NCI-H1436 treated with DMSO at 0.1 percent for 48 hours (cell line): ENCODE measurements around the gene TNNI3.

ENCODE experiments used
- DNase-seq: peaks from one replicate; lab custom pipeline; 2025; lab: John Stamatoyannopoulos, UW

The TNNI3 gene

GRCh38 chr19:55147545-55148251 lies 9.8 kb downstream of the TNNI3 start:
- DNase-seq, result no peak

GRCh38 chr19:55146705-55147273 lies 10.7 kb downstream of the TNNI3 start:
- DNase-seq, result peak; percentile 76

GRCh38 chr19:55146078-55146704 lies 11.3 kb downstream of the TNNI3 start:
- no peak for DNase-seq

- DNase-seq, result no peak
Observed at GRCh38 chr19:55145232-55145631, 12.3 kb downstream of the TNNI3 start.

- no peak for DNase-seq
Observed at GRCh38 chr19:55141696-55142095, 15.8 kb downstream of the TNNI3 start.

GRCh38 chr19:55137915-55138314 lies 19.6 kb downstream of the TNNI3 start:
- DNase-seq, result no peak

- no peak for DNase-seq
Observed at GRCh38 chr19:55136399-55137102, 21.0 kb downstream of the TNNI3 start.

GRCh38 chr19:55134736-55135135 lies 22.8 kb downstream of the TNNI3 start:
- no peak for DNase-seq

- no peak for DNase-seq
Observed at GRCh38 chr19:55133639-55134444, 23.7 kb downstream of the TNNI3 start.

GRCh38 chr19:55132453-55133129 lies 24.9 kb downstream of the TNNI3 start:
- DNase-seq, result no peak

- no peak for DNase-seq
Observed at GRCh38 chr19:55131421-55131820, 26.1 kb downstream of the TNNI3 start.

GRCh38 chr19:55119053-55119452 lies 38.5 kb downstream of the TNNI3 start:
- no peak for DNase-seq

GRCh38 chr19:55118401-55118991 lies 39.0 kb downstream of the TNNI3 start:
- no peak for DNase-seq

- peak; percentile 98 for DNase-seq
Observed at GRCh38 chr19:55117663-55118391, 39.7 kb downstream of the TNNI3 start.

GRCh38 chr19:55116859-55117662 lies 40.5 kb downstream of the TNNI3 start, which contains the start of gene PPP1R12C:
Gene PPP1R12C, minus strand, starts transcription at chr19:55117637. Its CDS starts 94 bp downstream, at chr19:55117543.
- no peak for DNase-seq

GRCh38 chr19:55116232-55116858 lies 41.2 kb downstream of the TNNI3 start:
- no peak for DNase-seq

- DNase-seq, result no peak
Observed at GRCh38 chr19:55115446-55116065, 42.0 kb downstream of the TNNI3 start.

- DNase-seq, result no peak
Observed at GRCh38 chr19:55114566-55115145, 42.9 kb downstream of the TNNI3 start.
